Erythroblast (primary cell): ENCODE results near the gene RNF144A.

Experiments
- DNase-seq, 2 experiments: peaks; one replicate each; lab custom pipeline; 2025; lab: John Stamatoyannopoulos, UW
- GATA1 ChIP-seq: IDR thresholded peaks from 2 replicates; pipeline ENCODE4 v1.6.1; 2011; ENCODE audit warnings: low read depth, mild to moderate bottlenecking, control low read depth, low read length, moderate library complexity
- POLR2A ChIP-seq: IDR thresholded peaks from 2 replicates; pipeline ENCODE4 v1.6.1; 2011; ENCODE audit warnings: mild to moderate bottlenecking, low read length

Gene RNF144A

GRCh38 chr2:6914828-6915227 is 2.4 kb upstream of the RNF144A start:
- TF ChIP-seq GATA1 (no peak), POLR2A (no peak)
- no peak for DNase-seq

GRCh38 chr2:6915399-6915798 is 1.8 kb upstream of the RNF144A start:
- DNase-seq = no peak
- no peak for TF ChIP-seq GATA1
- TF ChIP-seq POLR2A = peak; percentile 18

GRCh38 chr2:6916224-6916623 is 988 bp upstream of the RNF144A start:
- DNase-seq = no peak
- TF ChIP-seq GATA1 (no peak), POLR2A (no peak)

GRCh38 chr2:6916736-6917070 is 509 bp upstream of the RNF144A start:
- TF ChIP-seq POLR2A (no peak), GATA1 (no peak)

GRCh38 chr2:6917761-6918421 is 679 bp downstream of the RNF144A start:
- DNase-seq = peak in 1 of 2 experiments; percentile 70
- TF ChIP-seq POLR2A (no peak), GATA1 (no peak)

More at GRCh38 chr2:6916736-6917070, 509 bp upstream of the RNF144A start:
- DNase-seq = no peak

GRCh38 chr2:6919901-6920742 is 2.9 kb downstream of the RNF144A start:
- TF ChIP-seq GATA1 (no peak), POLR2A (no peak)

GRCh38 chr2:6920743-6921064 is 3.5 kb downstream of the RNF144A start:
- DNase-seq = no peak
- TF ChIP-seq GATA1 = no peak
- TF ChIP-seq POLR2A = no peak

More at GRCh38 chr2:6919901-6920742, 2.9 kb downstream of the RNF144A start:
- DNase-seq = no peak

GRCh38 chr2:6921321-6921922 is 4.2 kb downstream of the RNF144A start:
- no peak for DNase-seq
- no peak for TF ChIP-seq POLR2A
- TF ChIP-seq GATA1 = no peak

- DNase-seq = peak in 1 of 2 experiments; percentile 20
Measured at GRCh38 chr2:6922201-6922656, 5.0 kb downstream of the RNF144A start.

GRCh38 chr2:6923319-6923718 is 6.1 kb downstream of the RNF144A start:
- TF ChIP-seq GATA1 (no peak), POLR2A (no peak)
- DNase-seq = no peak

More at GRCh38 chr2:6922201-6922656, 5.0 kb downstream of the RNF144A start:
- TF ChIP-seq GATA1 (no peak), POLR2A (no peak)

GRCh38 chr2:6924101-6924923 is 7.1 kb downstream of the RNF144A start:
- TF ChIP-seq GATA1 = no peak
- TF ChIP-seq POLR2A = no peak
- no peak for DNase-seq

- TF ChIP-seq POLR2A (no peak), GATA1 (no peak)
- no peak for DNase-seq
Measured at GRCh38 chr2:6924924-6925409, 7.8 kb downstream of the RNF144A start.
